Measurements from ENCODE around the gene SMIM38.

SMIM38 gene

GRCh38 chr11:69187540-69188065, 31.9 kb downstream of the SMIM38 start:
- DNase-seq: no peak

DNA sequence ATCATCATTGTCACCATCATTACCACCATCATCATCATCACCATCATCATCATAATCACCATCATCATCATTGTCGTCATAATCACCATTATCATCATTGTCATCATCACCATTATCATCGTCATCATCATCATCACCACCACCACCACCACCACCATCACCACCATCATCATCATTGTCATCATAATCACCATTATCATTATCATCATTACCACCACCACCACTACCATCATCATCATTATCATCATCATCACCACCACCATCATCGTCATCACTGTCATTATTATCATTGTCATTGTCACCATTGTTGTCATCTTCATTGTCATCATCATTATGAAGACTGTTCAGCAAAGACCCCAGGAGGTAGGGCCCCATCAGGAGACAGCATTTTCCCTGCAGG, 33.3 kb downstream of the SMIM38 start:
- no peak for DNase-seq

GRCh38 chr11:69190796-69191536, 35.2 kb downstream of the SMIM38 start:
- DNase-seq: no peak

DNA sequence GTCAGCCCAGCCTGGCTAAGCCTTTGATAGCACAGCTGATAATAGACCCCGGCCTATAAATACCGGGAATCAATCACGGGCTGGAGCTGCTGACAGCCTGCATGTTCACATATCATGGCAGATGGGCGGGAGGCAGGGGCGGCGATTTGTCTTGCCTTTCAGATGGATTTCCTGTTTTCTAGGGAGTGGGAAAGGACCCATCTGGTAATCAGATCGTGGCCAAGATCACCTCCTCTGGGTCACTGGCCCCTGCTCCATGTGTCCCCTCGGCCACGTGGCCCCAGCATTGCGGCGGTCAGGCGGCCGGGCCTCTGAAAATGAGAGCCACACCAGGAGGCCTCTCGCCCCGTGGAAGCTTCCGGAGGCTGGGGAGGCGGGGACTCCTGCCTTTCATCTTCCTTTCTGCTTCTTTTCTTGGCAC, 36.6 kb downstream of the SMIM38 start:
- DNase-seq: no peak

- DNase-seq: no peak
These were observed 37.4 kb downstream of the SMIM38 start for GRCh38 chr11:69193151-69193550.

- DNase-seq: no peak
These were observed 37.9 kb downstream of the SMIM38 start for GRCh38 chr11:69193629-69194028.

DNA sequence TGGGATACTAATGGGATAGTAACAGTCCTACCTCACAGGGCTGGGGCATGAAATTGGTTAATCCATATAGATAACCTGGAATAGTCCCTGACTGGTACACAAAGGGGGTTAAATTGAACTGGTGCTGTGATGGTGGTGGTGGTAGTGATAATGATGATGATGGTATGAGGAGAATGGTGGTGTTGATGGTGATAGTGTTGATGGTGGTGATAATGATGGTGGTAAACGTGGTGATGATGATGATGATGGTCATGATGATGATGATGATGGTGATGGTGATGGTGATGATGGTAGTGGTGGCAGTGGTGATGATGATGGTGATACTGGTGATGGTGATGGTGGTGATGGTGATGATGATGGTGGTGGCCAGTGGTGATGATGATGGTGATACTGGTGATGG, 38.7 kb downstream of the SMIM38 start:
- DNase-seq: no peak

- DNase-seq: no peak
These were observed 39.2 kb downstream of the SMIM38 start for GRCh38 chr11:69194956-69195355.

DNA sequence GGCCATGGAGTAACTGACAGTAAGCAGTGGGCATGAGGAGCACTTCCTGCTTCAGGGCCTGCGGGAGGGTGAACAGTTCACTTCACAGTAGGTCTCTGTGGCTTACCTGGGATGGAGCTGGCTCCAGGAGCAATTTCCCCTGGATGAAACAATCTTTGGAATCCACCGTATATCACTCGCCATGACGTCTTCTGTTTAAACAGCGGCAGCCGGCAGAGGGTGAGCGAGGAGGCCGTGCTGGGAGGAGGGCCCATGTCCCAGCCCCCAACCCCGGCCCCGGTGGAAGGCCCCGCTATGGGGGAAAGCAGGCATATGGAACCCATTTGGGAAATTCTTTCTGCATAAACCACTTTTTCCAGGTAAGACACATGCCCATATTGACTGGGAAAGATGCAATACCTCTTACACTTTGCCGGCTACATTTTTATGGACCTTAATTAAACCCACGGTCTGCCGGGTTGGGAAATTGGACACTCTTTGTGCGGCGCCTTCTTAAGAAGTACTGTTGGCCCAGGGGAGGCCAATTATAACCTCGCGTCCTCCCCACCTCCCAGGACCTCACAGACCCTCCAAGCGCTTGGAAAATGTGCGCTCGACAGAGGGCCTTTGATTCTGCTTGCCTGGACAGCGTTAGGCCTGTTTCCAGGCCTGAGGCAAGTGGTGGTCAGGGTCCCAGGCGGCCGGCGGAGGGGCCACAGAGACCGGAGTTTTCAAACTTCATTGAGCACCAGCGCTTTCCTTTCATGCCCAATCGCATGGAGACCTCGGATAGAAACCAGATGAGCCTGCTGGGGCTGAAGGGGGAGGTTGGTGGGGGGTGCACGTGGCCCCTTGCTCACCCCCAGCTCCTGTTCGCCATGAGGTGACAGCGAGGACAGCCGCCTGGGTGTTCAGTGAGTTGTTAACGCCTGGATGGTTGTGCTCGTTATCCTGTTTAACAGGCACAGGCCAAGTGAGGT, 40.4 kb downstream of the SMIM38 start:
- peak; percentile 45 for DNase-seq

DNA sequence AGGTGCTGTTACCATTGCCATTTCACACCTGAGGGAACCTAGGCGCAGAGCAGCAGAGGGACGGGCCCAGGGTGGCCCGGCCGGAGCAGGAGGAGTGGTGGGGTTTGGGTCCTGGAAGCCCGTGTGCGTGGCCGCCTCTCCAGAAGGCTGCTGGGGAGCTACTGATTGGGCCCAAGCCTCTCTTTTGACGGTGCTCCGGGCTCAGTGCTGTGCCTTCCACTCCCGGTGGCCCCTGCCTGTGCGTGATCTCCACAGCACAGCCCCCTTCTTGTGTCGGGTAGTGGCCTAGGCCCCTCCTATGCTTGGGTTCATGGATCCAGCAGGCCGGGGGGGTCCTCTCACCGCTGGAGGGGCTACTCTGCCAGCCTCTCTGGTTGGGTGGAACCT, 41.0 kb downstream of the SMIM38 start:
- no peak for DNase-seq

GRCh38 chr11:69198891-69199582, 43.3 kb downstream of the SMIM38 start:
- DNase-seq: no peak

DNA sequence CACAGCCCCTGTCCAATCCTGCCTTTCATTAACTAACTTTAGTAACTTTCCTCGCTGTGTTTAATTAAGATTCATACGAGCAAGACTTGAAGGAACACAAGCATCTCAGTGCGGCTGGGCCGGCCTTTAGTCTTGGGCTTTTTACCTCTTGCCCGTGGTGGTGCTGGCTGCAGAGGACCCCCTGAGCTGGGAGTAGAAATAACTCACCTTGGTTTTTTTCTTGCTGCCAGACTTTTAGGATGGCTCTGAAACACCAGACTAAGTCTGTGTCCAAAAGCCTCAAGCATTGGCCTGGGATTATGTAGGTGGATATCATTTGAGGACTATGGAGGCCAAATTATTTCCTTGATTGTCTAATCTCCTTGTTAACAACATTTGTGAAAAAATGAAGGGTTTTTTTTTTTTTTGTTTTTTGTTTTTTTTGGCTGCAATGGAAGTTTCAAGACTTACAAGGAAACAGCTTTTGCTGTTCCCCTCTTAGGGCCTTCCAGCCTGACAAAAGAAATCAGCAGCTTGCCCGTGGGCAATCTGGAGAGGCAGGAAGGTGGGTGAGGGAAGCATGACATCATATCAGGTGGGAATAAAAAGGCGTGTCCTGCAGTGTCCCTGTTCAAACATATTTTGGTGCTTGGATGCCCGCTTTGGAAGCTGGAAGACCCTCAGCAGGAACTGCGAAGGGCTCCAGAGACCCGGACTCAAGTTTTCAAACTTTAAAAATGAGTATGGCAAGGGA, 44.0 kb downstream of the SMIM38 start:
- DNase-seq: no peak

- DNase-seq: no peak
These were observed 44.8 kb downstream of the SMIM38 start for GRCh38 chr11:69200331-69201065.

GRCh38 chr11:69201066-69201365, 45.3 kb downstream of the SMIM38 start:
- DNase-seq: peak; percentile 9

- peak; percentile 11 for DNase-seq
These were observed 46.1 kb downstream of the SMIM38 start for GRCh38 chr11:69201764-69202370.

DNA sequence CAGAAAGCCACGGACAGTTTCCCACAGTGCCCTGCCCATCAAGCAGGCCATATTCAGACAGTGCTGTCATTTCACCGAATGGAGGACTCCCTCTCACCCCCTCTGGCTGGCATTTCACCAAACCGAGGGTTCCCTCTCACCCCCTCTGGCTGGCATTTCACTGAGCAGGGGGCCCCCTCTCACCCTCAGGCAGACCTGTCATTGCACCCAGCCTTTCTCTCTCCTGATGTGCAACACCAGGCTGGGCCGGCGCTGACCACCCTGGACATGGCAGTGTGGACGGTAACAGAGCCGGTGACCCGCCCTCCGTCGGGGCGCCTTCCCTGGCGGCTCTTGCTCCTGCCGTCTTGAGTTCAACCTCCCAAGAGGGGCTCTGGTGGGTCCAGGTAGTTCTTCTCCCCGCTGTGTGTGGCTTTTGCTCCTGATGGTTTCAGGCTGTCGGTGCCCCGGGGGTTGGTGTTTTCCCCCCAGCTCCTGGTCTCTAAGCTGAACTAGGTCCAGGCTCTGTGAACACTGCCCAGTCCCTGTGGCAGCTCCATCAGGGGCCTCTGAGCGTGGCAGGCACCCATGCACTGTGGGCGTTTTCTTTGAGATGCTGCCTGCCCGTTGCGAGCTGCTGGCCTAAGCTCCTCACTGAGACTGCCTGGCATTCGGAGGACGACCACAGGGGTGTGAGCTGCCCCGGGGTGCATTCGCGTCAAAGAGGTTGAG, 46.9 kb downstream of the SMIM38 start:
- peak; percentile 10 for DNase-seq

GRCh38 chr11:69203381-69203780, 47.6 kb downstream of the SMIM38 start:
- peak; percentile 0 for DNase-seq

DNA sequence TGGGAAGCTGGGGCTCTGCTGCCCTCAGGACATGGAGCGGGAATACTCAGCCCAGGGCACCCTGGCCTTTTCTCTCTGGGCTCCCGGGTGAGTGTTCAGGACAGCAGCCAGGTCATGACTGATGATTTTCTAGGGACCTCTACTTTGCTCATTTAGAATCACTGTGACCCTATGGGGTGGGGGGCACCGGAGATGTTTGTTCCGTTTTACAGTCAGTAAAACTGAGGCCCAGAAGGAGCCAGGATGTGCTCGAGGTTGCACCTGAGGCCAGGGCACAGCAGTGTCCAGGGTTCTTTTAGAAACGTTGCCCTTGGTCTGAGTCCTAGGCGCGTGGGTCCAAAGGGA, 48.1 kb downstream of the SMIM38 start:
- peak; percentile 14 for DNase-seq

- DNase-seq: peak; percentile 7
These were observed 48.7 kb downstream of the SMIM38 start for GRCh38 chr11:69204246-69204940.
